GM15510 (cell line): ENCODE data around the gene GCNA.

ENCODE experiments used
- POLR2A ChIP-seq: IDR thresholded peaks from 3 replicates; pipeline ENCODE4 v1.6.1; 2011; ENCODE audit warnings: borderline replicate concordance; ENCODE audit not compliant: insufficient read length; ENCODE audit errors: extremely low read depth

GCNA gene

GRCh38 chrX:71543316-71543715, 34.9 kb upstream of the GCNA start:
- no peak for TF ChIP-seq POLR2A

DNA sequence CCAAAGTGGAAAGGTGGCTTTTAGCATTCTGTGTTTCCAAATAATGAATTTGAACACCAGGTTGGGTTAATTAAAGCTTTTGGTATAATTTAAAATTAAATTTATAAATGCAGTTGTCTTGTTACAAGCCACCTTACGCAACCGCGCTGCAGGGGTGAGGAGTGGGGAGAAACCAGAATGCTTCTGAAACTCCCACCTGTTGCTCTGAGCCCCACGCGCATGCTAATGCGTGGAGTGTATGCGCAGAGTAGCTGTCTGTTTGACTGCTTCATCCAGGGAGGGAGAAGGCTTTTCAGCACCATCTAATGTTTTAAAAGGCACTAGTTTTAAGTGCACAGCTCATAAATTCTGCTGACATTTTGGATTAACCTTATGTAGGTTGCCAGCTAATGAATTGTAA, 32.9 kb upstream of the GCNA start:
- TF ChIP-seq POLR2A: no peak

DNA sequence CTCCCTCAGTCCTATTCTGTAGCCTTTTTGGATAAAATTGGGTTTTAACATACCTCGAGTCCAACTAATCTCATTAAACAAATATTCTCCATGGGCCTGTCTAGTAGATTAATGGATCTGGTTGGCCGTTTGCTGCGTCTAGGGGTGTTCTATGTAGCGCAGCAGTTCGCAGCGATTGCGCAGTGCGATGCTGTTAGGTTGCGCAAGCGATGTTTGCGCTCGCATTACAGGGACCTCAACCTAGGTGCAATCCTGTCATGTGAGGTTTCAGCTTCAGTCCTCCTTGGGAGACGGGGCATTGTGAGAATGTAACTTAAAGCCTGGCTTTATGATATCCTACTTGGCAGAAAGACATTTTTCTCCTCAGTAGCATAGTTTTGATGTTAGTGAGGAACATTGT, 31.4 kb upstream of the GCNA start:
- no peak for TF ChIP-seq POLR2A

- no peak for TF ChIP-seq POLR2A
Observed at GRCh38 chrX:71547339-71547738, 30.9 kb upstream of the GCNA start.

DNA sequence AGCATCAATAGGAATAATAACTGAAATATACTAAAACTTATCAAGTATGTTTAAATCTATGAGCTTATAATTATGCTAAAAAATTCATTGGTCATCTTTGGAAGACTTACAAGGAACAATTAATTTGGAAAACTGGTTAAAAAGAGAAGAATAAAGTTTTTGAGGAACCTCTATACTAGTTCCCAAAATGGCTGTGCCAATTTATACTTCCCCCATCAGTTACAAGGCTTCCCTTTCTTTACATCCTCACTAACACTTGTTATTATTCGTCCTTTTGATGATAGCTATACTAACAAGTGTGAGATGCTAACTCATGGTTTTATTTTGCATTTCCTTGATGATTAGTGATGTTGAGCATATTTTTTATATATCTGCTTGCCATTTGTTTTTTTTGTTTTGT, 28.3 kb upstream of the GCNA start:
- no peak for TF ChIP-seq POLR2A

- TF ChIP-seq POLR2A: no peak
Observed at GRCh38 chrX:71550578-71550977, 27.7 kb upstream of the GCNA start.

DNA sequence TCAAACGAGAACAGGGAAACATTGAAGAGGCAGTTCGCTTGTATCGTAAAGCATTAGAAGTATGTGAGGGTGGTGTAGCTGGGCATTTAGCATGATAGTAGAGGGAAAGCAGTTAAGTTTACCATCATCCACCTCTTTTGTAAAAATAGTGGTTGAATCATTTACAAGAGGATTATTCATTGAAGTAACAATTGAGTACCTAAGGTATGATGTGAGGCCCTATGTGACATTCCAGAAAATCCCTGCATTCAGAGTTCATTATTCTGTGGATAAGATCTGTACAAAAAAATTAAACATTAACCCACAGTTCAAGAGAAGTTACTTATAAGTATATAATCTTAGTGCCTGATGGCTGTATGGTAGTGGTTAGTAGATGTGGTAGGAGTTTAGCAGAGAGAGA, 22.2 kb upstream of the GCNA start:
- no peak for TF ChIP-seq POLR2A

DNA sequence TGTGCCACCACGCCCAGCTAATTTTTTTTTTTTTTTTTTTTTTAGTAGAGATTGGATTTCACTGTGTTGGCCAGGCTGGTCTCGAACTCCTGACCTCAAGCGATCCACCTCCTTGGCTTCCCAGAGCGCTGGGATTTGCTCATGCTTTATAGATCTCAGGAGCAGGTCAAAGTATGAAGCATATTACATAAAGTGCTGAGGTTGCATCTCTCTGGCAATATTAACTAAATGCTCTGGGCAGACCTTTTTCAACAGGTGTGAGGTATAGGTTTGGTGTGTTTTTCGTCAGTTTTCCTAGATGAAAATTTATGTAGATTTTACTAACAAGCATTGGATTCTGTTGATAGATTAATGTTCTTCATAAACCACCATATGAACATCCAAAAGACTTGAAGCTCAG, 19.3 kb upstream of the GCNA start:
- no peak for TF ChIP-seq POLR2A

GRCh38 chrX:71563921-71564320, 14.3 kb upstream of the GCNA start:
- no peak for TF ChIP-seq POLR2A

DNA sequence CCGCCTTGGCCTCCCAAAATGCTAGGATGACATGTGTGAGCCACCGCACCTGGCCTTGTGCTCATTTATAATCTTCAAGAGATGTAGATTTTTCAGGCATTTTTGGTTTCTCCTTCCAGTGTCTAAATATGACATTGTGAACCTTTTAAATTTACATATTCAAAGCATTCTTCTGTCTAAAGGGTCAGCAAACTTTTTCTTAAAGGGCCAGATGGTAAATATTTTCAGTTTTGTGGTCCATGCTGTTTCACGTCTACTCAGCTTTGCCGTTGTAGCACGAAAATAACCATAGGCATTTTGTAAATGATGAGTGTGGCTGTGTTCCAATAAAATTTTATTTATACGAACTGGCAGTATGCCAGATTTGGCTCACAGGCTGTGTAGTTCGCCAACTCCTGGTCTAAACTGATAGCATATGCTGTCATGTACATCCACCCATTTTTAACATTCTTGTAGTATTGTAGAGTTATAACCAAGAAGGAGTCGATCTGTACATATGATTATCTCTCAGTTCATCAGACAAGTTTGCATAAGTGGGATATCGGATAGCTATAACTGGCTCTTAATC, 12.7 kb upstream of the GCNA start:
- TF ChIP-seq POLR2A: no peak

DNA sequence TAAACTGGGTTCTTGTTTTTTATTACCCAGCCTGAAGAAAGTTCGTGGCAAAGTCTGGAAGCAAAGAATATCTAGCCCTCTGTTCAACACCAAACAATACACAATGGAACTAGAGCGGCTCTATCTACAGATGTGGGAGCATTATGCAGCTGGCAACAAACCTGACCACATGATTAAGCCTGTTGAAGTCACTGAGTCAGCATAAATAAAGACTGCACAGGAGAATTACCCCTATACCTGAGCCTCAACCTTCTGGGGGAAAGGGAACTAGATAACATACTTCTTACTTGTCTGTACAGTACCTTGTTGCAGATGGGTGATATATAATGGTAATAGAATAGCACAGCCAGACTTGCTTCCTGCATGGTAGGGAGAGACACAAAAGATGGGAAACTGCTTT, 4.6 kb upstream of the GCNA start:
- TF ChIP-seq POLR2A: no peak

DNA sequence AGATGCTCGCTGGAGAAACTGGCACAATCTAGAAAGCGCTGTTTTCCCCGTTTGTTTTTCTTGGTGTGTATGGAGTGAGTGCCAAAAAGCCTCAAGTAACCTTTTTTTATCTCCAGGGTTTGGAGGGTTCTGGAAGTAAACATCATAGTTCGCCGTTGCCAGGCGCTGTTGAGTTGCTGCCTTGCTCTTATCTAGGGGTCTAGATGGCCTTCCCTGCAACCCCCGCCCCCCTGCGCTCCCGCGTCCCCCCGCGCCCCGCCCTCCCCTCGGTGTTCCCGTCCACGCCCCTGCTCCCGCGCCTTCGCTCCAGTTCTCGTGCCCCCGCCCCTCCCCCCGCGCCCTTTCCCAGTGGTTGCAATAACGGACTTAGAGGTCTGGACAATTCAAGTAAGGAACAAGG, 555 bp upstream of the GCNA start:
- no peak for TF ChIP-seq POLR2A

GRCh38 chrX:71579136-71579989, 1.1 kb downstream of the GCNA start:
- no peak for TF ChIP-seq POLR2A

GRCh38 chrX:71579990-71580380, 1.7 kb downstream of the GCNA start:
- no peak for TF ChIP-seq POLR2A

GRCh38 chrX:71581210-71581609, 3.0 kb downstream of the GCNA start:
- no peak for TF ChIP-seq POLR2A

- TF ChIP-seq POLR2A: no peak
Observed at GRCh38 chrX:71586929-71587328, 8.7 kb downstream of the GCNA start.
